ENCODE results near the gene TCEANC2. TPM values are rescaled to one million over a fixed set of nuclear protein-coding genes. Genes with fewer than 3 reads are reported as not detected.
"Not testable (repeated sequence)": the region's sequence is repeated elsewhere in the genome, so short reads cannot be mapped to it uniquely, and the experiment has no call there.

TCEANC2 gene
- total RNA-seq (2014; rRNA removed; shearing (Covaris generic)), result 4.9 and 5.0 TPM in 2 replicates

GRCh38 chr1:54052934-54053744, at the start of gene TCEANC2, which contains the start of gene TMEM59:
TSS of gene TCEANC2 (plus strand) at chr1:54053608. CDS start at chr1:54054423, 815 bp downstream.
TSS of gene TMEM59 (minus strand) at chr1:54053204. CDS start at chr1:54053188, 16 bp downstream.
- DNase-seq (ENCODE audit: low read depth), result peak; percentile 100

- not testable (repeated sequence) for DNase-seq (ENCODE audit: low read depth)
Observed at GRCh38 chr1:54003750-54004480, 49.5 kb upstream of the TCEANC2 start.

- DNase-seq (ENCODE audit: low read depth), result no peak
Observed at GRCh38 chr1:54004481-54005049, 48.8 kb upstream of the TCEANC2 start.

GRCh38 chr1:54006508-54006907, 46.9 kb upstream of the TCEANC2 start:
- no peak for DNase-seq (ENCODE audit: low read depth)

GRCh38 chr1:54007613-54008012, 45.8 kb upstream of the TCEANC2 start:
- no peak for DNase-seq (ENCODE audit: low read depth)

GRCh38 chr1:54008876-54009275, 44.5 kb upstream of the TCEANC2 start:
- DNase-seq (ENCODE audit: low read depth), result no peak

- no peak for DNase-seq (ENCODE audit: low read depth)
Observed at GRCh38 chr1:54009406-54009805, 44.0 kb upstream of the TCEANC2 start.

GRCh38 chr1:54010415-54011117, 42.8 kb upstream of the TCEANC2 start:
- DNase-seq (ENCODE audit: low read depth), result no peak

GRCh38 chr1:54011316-54012007, 41.9 kb upstream of the TCEANC2 start:
- no peak for DNase-seq (ENCODE audit: low read depth)

- no peak for DNase-seq (ENCODE audit: low read depth)
Observed at GRCh38 chr1:54012008-54012325, 41.4 kb upstream of the TCEANC2 start.

- DNase-seq (ENCODE audit: low read depth), result no peak
Observed at GRCh38 chr1:54012863-54013262, 40.5 kb upstream of the TCEANC2 start.

- DNase-seq (ENCODE audit: low read depth), result no peak
Observed at GRCh38 chr1:54013393-54014008, 39.9 kb upstream of the TCEANC2 start.

GRCh38 chr1:54014009-54014629, 39.3 kb upstream of the TCEANC2 start:
- DNase-seq (ENCODE audit: low read depth), result no peak

- DNase-seq (ENCODE audit: low read depth), result peak; percentile 44
Observed at GRCh38 chr1:54016343-54017282, 36.8 kb upstream of the TCEANC2 start.

- no peak for DNase-seq (ENCODE audit: low read depth)
Observed at GRCh38 chr1:54017979-54018378, 35.4 kb upstream of the TCEANC2 start, which contains the start of gene LDLRAD1. TSS of gene LDLRAD1 (minus strand) at chr1:54018186. CDS start at chr1:54018112, 74 bp downstream.

GRCh38 chr1:54018635-54019034, 34.8 kb upstream of the TCEANC2 start:
- no peak for DNase-seq (ENCODE audit: low read depth)

- not testable (repeated sequence) for DNase-seq (ENCODE audit: low read depth)
Observed at GRCh38 chr1:54019562-54020176, 33.7 kb upstream of the TCEANC2 start.

GRCh38 chr1:54024358-54024757, 29.1 kb upstream of the TCEANC2 start:
- DNase-seq (ENCODE audit: low read depth), result no peak

GRCh38 chr1:54024811-54025210, 28.6 kb upstream of the TCEANC2 start:
- not testable (repeated sequence) for DNase-seq (ENCODE audit: low read depth)
